ENCODE measurements around the gene MMRN2. TPM values are rescaled to one million over a fixed set of nuclear protein-coding genes. Genes with fewer than 3 reads are reported as not detected.
A peak's percentile ranks its signal among the peaks of the same experiment; 100 is the strongest.

Gene MMRN2
- total RNA-seq, 2 donors from 2014 or later, result 24.6 to 26.1 TPM

GRCh38 chr10:86931872-86932271 is 25.5 kb downstream of the MMRN2 start:
- Histone ChIP-seq H3K27ac (no peak overlapping the region), H3K9me3 (no peaks in the 10 kb centered on the region), H3K27me3 (replicated peaks; ENCODE audit: insufficient read depth) (no peaks in the 10 kb centered on the region), H3K36me3 (no peaks in the 10 kb centered on the region), H3K4me1 (replicated peaks) (no peaks in the 10 kb centered on the region), H3K4me3 (no peak overlapping the region)
- intact Hi-C loops (cut with DNase I), result no loop called here
- 80% methylated on average over 1 of the region's 1 CpG for WGBS
- TF ChIP-seq POLR2A (IDR thresholded peaks at IDR 0.05), result no peak
- TF ChIP-seq POLR2AphosphoS5 (IDR thresholded peaks at IDR 0.05), result no peak
- TF ChIP-seq CTCF (IDR thresholded peaks at IDR 0.05), result no peak
- no peak for DNase-seq (ENCODE audit: low spot score)

- no peaks in the 10 kb centered on the region for H3K4me1 ChIP-seq (replicated peaks)
- DNase-seq (ENCODE audit: low spot score), result no peak
- no peak overlapping the region for H3K27ac ChIP-seq
- TF ChIP-seq POLR2A (IDR thresholded peaks at IDR 0.05) (no peak), CTCF (IDR thresholded peaks at IDR 0.05) (no peak), POLR2AphosphoS5 (IDR thresholded peaks at IDR 0.05) (no peak)
- H3K4me3 ChIP-seq, result no peak overlapping the region
- intact Hi-C loops (cut with DNase I), result no loop called here
- 85% methylated on average over 15 of the region's 15 CpGs for WGBS
- no peaks in the 10 kb centered on the region for H3K9me3 ChIP-seq
- no peaks in the 10 kb centered on the region for H3K36me3 ChIP-seq
- no peaks in the 10 kb centered on the region for H3K27me3 ChIP-seq (replicated peaks; ENCODE audit: insufficient read depth)
Measured at GRCh38 chr10:86929468-86930380, 27.7 kb downstream of the MMRN2 start.

GRCh38 chr10:86922553-86922961 is 34.9 kb downstream of the MMRN2 start:
- H3K36me3 ChIP-seq, result no peaks in the 10 kb centered on the region
- no peaks in the 10 kb centered on the region for H3K4me1 ChIP-seq (replicated peaks)
- H3K27ac ChIP-seq, result peak overlapping the region in 1 of 2 donors; percentile 20
- WGBS, result 61% methylated on average over 9 of the region's 9 CpGs
- H3K27me3 ChIP-seq (replicated peaks; ENCODE audit: insufficient read depth), result no peaks in the 10 kb centered on the region
- H3K4me3 ChIP-seq, result no peak overlapping the region
- TF ChIP-seq POLR2A (IDR thresholded peaks at IDR 0.05) (no peak), POLR2AphosphoS5 (IDR thresholded peaks at IDR 0.05) (peak; percentile 20)
- intact Hi-C loops (cut with DNase I), result no loop called here
- H3K9me3 ChIP-seq, result no peaks in the 10 kb centered on the region
- no peak for DNase-seq (ENCODE audit: low spot score)

- H3K9me3 ChIP-seq, result no peaks in the 10 kb centered on the region
- no peaks in the 10 kb centered on the region for H3K27me3 ChIP-seq (replicated peaks; ENCODE audit: insufficient read depth)
- H3K27ac ChIP-seq, result no peak overlapping the region
- no peak for TF ChIP-seq POLR2AphosphoS5 (IDR thresholded peaks at IDR 0.05)
- no peak for TF ChIP-seq POLR2A (IDR thresholded peaks at IDR 0.05)
- no peak for TF ChIP-seq CTCF (IDR thresholded peaks at IDR 0.05)
- no peaks in the 10 kb centered on the region for H3K4me1 ChIP-seq (replicated peaks)
- no peaks in the 10 kb centered on the region for H3K36me3 ChIP-seq
- no peak overlapping the region for H3K4me3 ChIP-seq
- no peak for DNase-seq (ENCODE audit: low spot score)
- WGBS, result 65% methylated on average over 5 of the region's 5 CpGs
- intact Hi-C loops (cut with DNase I), result no loop called here
Measured at GRCh38 chr10:86918022-86918471, 39.4 kb downstream of the MMRN2 start.

GRCh38 chr10:86914734-86915133 is 42.7 kb downstream of the MMRN2 start:
- 82% methylated on average over 1 of the region's 1 CpG for WGBS

More at GRCh38 chr10:86914734-86915133, 42.7 kb downstream of the MMRN2 start:
- H3K27me3 ChIP-seq (replicated peaks; ENCODE audit: insufficient read depth), result no peaks in the 10 kb centered on the region
- H3K4me1 ChIP-seq (replicated peaks), result no peaks in the 10 kb centered on the region
- no peak for TF ChIP-seq CTCF (IDR thresholded peaks at IDR 0.05)
- no peak for TF ChIP-seq POLR2AphosphoS5 (IDR thresholded peaks at IDR 0.05)
- no peak for TF ChIP-seq POLR2A (IDR thresholded peaks at IDR 0.05)
- intact Hi-C loops (cut with DNase I), result no loop called here
- no peaks in the 10 kb centered on the region for H3K9me3 ChIP-seq
- no peak overlapping the region for H3K4me3 ChIP-seq
- H3K27ac ChIP-seq, result no peak overlapping the region
- no peaks in the 10 kb centered on the region for H3K36me3 ChIP-seq
- DNase-seq (ENCODE audit: low spot score), result no peak
